HG03432 (cell line): ENCODE measurements around the gene ZNF524.

Source experiments
- ATAC-seq: cut with Tn5 transposase; IDR thresholded peaks from one replicate; pipeline ENCODE4 v1.9.1; 2021; ENCODE audit warnings: mild to moderate bottlenecking, moderate library complexity; ENCODE audit not compliant: unreplicated experiment

Gene ZNF524

DNA sequence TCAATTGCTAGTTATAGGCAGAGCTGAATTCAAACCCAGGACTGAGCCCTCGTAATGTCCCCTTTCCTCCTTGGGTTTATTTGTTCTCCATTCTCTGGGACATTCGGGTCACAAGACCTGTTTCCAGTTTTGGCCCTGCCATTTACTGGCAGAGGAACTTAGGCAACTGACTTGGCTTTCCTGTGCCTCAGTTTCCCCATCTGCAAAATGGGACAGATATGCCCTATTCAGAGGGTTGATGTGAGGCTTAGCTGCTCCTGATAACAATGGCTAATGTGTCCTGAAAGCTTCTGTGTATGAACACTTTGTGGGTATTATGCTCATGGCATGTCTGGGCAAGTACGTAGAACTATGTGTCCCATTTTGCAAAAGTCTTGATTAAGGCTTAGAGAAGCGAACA lies 996 bp downstream of the ZNF524 start:
- ATAC-seq, result no peak

DNA sequence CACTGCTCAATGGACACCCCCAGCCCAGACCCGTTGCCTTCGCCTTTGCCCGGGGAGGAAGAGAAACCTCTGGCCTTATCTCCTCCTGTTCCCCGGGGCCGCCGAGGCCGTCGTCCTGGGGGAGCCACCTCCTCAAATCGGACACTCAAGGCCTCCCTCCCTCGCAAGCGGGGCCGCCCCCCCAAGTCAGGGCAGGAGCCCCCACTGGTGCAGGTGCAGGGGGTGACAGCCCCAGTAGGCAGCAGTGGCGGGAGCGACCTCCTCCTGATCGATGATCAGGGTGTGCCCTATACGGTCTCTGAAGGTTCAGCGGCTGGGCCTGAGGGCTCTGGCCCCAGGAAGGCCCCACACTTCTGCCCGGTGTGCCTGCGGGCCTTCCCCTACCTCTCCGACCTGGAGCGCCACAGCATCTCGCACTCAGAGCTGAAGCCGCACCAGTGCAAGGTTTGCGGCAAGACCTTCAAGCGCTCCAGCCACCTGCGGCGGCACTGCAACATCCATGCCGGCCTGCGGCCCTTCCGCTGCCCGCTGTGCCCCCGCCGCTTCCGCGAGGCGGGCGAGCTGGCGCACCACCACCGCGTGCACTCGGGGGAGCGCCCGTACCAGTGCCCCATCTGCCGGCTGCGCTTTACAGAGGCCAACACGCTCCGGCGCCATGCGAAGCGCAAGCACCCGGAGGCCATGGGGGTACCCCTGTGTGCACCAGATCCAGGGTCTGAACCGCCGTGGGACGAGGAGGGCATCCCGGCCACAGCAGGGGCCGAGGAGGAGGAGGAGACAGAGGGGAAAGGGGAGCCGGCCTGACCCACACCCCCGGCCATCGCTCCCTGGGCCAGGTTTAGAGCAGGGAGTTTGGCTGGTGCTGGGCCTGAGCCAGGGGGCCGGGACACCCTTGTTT lies 2.3 kb downstream of the ZNF524 start:
- ATAC-seq, result no peak

DNA sequence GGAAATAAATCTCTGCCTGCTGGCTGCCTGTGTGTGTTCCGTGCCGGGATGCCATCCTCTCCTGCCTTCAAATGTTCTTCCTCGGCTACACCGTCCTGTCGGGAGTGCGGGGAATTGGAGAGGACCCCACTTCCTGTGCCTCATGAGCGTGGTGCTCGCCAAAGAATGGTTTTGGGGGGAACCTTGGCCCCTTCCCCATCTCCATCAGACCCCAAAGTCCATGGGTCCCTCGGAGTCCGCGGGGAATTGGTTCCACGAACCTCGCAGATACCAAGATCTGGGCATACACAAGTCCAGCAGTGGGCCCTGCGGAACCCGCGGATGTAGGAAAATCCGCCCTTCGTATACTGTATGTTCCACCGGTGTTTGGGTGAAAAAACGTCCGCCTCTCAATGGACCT lies 3.0 kb downstream of the ZNF524 start:
- ATAC-seq, result no peak

DNA sequence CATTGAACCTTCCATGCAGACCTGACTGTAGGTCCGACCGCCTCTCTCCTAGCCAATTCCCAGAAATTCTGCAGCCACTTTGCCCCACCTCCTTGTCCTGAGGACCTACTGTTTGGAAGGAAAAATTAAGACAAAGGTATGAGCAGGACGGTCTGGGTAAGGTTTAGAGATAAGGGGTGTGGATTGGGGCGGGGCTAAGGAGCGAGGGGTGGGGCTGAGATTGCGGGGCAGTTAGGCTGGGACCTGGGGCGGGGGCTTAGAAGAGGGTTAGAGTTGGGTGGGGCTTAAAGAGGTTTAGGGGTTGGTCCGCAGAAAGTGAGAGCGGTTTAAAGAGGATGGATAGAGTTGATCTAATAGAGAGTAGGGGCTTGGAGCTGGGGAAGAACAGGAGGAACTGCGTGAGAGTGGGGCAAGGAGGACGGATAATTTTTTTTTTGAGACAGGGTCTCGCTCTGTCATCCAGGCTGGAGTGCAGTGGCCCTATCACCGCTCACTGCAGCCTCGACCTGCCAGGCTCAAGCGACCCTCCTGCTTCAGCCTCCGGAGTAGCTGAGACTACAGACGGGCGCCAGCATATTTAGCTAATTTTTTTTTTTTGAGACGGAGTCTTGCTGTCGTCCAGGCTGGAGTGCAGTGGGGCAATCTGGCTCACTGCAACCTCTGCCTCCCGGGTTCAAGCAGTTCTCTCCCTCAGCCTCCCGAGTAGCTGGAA lies 3.6 kb downstream of the ZNF524 start:
- no peak for ATAC-seq

GRCh38 chr19:55605207-55605636 lies 5.1 kb downstream of the ZNF524 start:
- ATAC-seq, result peak; percentile 66

DNA sequence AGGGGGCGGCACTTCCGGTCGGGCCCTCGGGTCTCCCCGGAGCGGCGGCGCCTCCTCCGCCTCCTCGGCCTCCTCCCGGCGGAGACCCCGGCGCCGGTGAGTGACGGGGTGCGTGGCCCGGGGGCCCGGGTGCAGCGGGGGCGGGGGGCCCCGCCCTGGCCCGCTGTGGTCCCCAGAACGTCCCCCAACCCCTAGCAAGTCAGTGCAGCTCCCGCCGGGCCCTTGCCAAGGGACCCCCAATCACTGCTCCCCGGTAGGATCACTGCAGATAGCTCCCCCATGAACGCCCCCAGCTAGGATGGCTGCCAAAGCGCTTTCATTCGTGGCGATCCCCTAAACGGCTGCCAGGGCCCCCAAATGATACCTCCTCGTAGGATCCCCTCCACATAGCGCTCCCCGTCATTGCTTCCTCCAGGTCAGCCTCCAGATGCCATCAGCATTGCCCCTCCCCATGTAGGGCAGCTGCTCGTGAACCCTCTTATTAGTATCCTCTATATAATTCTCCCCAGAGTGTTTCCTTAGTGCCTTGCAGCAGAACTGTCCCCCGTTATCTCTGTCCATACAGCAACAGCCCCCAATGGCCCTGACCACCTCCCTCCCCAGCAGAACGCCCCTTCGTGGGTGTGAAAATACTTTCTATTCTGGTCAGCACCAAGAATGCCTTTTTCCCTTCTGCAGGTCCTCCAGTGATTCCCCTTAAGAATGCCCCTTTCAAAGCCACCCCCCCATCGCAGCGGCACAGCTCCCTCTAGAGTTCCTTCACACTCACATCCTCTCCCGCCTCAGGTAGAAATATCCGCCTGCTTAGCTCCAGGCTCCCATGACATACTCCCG lies 5.8 kb downstream of the ZNF524 start, which contains the start of gene ZNF865:
ZNF865 (plus strand) TSS at position 11 of the 834 bp plus-strand sequence. CDS start 7,972 bp downstream, outside the sequence.
- peak; percentile 33 for ATAC-seq

DNA sequence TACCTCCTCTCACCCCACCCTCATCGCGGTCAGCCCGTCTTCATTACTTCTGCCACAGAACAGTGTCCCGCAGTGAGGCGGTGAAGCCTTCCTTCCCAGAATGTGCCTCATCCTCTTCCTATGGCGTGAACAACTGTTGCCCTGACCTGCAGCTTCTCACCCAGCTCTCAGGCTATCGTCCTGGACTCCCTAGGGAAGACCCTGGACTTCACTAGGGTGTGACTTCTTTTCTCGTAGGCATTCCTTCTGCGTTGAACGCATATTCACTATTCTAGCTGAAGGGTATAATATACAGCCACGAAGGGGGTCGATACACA lies 6.3 kb downstream of the ZNF524 start:
- no peak for ATAC-seq

GRCh38 chr19:55606817-55607216 lies 6.7 kb downstream of the ZNF524 start:
- ATAC-seq, result no peak

DNA sequence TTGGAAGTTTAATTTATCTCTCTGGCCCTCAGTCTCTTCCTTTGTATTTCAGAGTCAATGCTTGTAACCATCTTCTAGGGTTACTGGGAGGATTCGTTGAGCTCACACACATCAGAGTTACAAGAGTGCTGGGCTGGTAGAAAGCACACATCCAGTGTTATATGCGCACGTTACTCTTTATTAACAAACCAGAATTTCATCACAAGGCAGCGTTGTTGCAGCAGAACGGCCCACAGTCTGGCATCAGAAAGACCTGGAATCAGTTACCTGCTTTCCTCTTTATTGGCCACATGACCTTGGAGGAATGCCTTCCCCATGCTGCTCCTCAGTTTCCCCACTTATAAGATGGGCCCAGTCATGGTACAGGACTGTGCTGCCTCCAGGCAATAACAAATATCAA lies 9.2 kb downstream of the ZNF524 start:
- ATAC-seq, result no peak

DNA sequence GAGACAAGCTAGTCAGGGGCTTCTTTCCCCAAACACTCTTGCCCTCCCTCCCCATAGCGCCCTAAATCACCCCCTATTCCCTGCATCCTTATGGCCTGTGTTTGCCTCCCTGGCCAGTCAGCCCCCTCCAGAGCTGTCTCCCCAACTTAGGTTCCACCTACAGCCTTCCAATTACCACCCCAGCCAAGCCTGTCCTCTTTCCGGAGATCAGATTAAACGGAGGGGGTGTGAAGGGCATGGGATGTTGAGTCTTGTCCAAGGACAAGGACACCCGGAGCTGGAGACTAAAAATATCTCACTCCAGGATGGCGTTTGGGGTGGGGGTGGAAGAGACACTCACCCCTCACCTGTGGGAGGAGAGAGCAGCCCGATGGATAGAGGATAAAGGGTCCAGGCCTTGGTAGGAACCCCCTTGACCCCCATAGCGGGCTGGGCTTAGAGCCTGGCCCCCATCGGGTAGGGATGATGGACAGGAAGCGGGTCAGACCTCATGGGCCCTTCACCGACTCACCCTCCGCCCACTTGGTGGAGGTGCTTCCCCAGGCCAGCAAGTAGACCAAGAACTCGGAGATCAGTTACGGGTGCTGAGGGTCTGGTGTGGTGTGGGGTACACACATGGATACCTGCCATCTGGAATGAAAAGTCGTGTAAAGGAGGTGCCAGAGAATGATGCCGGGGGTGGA lies 11.4 kb downstream of the ZNF524 start:
- no peak for ATAC-seq

GRCh38 chr19:55611983-55612645 lies 12.0 kb downstream of the ZNF524 start:
- ATAC-seq, result no peak

- no peak for ATAC-seq
Measured at GRCh38 chr19:55613396-55613795, 13.3 kb downstream of the ZNF524 start.

DNA sequence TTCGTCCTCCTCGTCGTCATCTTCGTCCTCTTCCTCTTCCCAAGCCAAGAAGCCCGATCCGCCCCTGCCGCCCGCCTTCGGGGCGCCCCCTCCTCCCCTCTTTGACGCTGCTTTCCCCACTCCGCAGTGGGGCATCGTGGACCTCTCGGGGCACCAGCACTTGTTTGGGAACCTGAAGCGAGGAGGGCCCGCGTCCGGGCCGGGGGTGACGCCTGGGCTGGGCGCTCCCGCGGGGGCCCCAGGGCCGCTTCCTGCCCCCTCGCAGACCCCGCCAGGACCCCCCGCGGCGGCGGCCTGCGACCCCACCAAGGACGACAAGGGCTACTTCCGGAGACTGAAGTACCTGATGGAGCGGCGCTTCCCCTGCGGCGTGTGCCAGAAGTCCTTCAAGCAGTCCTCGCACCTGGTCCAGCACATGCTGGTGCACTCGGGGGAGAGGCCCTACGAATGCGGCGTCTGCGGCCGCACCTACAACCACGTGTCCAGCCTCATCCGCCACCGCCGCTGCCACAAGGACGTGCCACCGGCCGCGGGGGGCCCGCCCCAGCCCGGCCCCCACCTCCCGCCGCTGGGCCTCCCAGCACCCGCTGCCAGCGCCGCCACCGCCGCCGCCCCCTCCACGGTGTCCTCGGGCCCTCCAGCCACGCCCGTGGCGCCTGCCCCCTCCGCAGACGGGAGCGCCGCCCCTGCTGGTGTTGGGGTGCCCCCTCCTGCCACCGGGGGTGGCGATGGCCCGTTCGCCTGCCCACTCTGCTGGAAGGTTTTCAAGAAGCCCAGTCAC lies 14.0 kb downstream of the ZNF524 start:
- no peak for ATAC-seq

DNA sequence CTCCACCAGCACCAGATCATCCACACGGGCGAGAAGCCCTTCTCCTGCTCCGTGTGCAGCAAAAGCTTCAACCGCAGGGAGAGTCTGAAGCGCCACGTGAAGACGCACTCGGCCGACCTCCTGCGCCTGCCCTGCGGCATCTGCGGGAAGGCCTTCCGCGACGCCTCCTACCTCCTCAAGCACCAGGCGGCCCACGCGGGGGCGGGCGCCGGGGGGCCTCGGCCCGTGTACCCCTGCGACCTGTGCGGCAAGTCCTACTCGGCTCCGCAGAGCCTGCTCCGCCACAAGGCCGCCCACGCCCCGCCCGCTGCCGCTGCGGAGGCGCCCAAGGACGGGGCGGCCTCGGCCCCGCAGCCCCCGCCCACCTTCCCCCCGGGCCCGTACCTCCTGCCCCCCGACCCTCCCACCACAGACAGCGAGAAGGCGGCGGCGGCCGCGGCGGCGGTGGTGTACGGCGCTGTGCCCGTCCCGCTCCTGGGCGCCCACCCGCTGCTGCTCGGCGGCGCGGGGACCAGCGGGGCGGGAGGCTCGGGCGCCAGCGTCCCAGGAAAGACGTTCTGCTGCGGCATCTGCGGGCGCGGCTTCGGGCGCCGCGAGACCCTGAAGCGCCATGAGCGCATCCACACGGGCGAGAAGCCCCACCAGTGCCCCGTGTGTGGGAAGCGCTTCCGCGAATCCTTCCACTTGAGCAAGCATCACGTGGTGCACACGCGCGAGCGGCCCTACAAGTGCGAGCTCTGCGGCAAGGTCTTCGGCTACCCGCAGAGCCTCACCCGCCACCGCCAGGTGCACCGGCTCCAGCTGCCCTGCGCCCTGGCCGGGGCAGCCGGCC lies 14.8 kb downstream of the ZNF524 start:
- no peak for ATAC-seq

DNA sequence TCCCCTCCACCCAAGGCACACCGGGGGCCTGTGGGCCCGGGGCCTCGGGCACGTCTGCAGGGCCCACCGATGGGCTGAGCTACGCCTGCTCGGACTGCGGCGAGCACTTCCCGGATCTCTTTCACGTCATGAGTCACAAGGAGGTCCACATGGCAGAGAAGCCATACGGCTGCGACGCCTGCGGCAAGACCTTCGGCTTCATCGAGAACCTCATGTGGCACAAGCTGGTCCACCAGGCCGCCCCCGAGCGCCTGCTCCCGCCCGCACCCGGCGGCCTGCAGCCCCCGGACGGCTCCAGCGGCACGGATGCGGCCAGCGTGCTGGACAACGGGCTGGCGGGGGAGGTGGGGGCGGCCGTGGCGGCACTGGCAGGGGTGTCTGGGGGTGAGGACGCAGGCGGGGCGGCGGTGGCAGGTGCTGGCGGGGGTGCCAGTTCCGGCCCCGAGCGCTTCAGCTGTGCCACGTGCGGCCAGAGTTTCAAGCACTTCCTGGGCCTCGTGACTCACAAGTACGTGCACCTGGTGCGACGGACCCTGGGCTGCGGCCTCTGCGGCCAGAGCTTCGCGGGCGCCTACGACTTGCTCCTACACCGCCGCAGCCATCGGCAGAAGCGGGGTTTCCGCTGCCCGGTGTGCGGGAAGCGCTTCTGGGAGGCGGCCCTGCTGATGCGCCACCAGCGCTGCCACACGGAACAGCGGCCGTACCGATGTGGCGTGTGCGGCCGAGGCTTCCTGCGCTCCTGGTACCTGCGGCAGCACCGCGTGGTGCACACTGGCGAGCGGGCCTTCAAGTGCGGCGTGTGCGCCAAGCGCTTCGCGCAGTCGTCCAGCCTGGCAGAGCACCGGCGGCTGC lies 15.7 kb downstream of the ZNF524 start:
- ATAC-seq, result no peak

- no peak for ATAC-seq
Measured at GRCh38 chr19:55616395-55616875, 16.3 kb downstream of the ZNF524 start.

- no peak for ATAC-seq
Measured at GRCh38 chr19:55617426-55617825, 17.3 kb downstream of the ZNF524 start.
